Lower lobe of right lung (tissue), 2 donors: ENCODE data around the gene CD302. TPM values are rescaled to one million over a fixed set of nuclear protein-coding genes. Genes with fewer than 3 reads are reported as not detected.
"Not testable (repeated sequence)": the region's sequence is repeated elsewhere in the genome, so short reads cannot be mapped to it uniquely, and the experiment has no call there.

Experiments used
- ATAC-seq, 2 donors: fragments of 200-7000 bp; cut with Tn5 transposase; one replicate each; pipeline ENCODE4 v1.9.1; 2020 to 2022; ENCODE audit warnings: mild to moderate bottlenecking in 2 of 2, moderate library complexity in 2 of 2
- DNase-seq: peaks from one replicate; pipeline ENCODE4 v3.0.0-alpha.2; 2020
- H3K27ac ChIP-seq: fragments of 200-600 bp; one replicate; pipeline ENCODE4 v1.8.0; 2022
- H3K27me3 ChIP-seq: fragments of 200-600 bp; one replicate; pipeline ENCODE4 v1.8.0; 2022; ENCODE audit warnings: low read depth
- H3K36me3 ChIP-seq: fragments of 200-600 bp; one replicate; pipeline ENCODE4 v1.8.0; 2022; ENCODE audit warnings: mild to moderate bottlenecking
- H3K4me1 ChIP-seq: fragments of 200-600 bp; one replicate; pipeline ENCODE4 v1.8.0; 2022
- H3K4me3 ChIP-seq: fragments of 200-600 bp; one replicate; pipeline ENCODE4 v1.8.0; 2022; ENCODE audit warnings: mild to moderate bottlenecking
- H3K9me3 ChIP-seq: fragments of 200-600 bp; one replicate; pipeline ENCODE4 v1.8.0; 2022
- intact Hi-C: fragments of 100-400 bp; cut with DNase I; formaldehyde crosslinking; loops from one replicate; pipeline ENCODE4 v1.11.0; 2022
- total RNA-seq: library from RNA; stranded (reverse); fragmentation: NEBNext Ultra II Directional; extraction: Animal tissue kit (Norgen Biotek cat#: 25700); gene quantifications from one replicate; pipeline ENCODE4 v1.2.1, GENCODE V29; 2021
- TF ChIP-seq, protein P1 (sequence below): fragments of 200-600 bp; IDR thresholded peaks from one replicate; pipeline ENCODE4 v1.8.0; 2022; ENCODE audit warnings: antibody characterized with exemption, mild to moderate bottlenecking
- donor health status: DM: no; HTN: yes; CAD: no; lungs with severe emphysema.

The CD302 gene
- total RNA-seq, 1 donor from 2014 or later, result 100 TPM

DNA sequence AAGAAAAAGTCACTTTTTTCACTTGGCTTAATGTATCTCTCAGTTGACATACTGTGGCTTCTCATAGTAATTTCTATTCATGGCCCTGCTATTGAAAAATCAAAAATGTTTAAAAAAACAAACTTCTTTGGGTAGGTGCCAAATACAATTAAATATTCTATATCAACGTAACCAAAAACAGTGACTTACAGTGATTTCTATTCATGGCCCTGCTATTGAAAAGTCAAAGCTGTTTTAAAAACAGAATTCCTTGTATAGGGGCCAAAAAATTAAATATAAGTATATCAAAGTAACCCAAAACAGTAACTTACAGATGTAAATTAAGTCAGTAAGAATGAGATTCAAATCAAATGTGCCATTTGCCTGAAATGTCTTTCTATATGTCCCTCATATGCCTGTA, 31.4 kb upstream of the CD302 start:
- Histone ChIP-seq H3K4me1 (no peaks in the 10 kb centered on the region), H3K27ac (no peak overlapping the region), H3K27me3 (no peaks in the 10 kb centered on the region), H3K9me3 (peaks cover 4% of the 10 kb centered on the region), H3K4me3 (no peak overlapping the region), H3K36me3 (no peaks in the 10 kb centered on the region)
- DNase-seq (no peak), ATAC-seq (no peak)
- TF ChIP-seq, protein P1, sequence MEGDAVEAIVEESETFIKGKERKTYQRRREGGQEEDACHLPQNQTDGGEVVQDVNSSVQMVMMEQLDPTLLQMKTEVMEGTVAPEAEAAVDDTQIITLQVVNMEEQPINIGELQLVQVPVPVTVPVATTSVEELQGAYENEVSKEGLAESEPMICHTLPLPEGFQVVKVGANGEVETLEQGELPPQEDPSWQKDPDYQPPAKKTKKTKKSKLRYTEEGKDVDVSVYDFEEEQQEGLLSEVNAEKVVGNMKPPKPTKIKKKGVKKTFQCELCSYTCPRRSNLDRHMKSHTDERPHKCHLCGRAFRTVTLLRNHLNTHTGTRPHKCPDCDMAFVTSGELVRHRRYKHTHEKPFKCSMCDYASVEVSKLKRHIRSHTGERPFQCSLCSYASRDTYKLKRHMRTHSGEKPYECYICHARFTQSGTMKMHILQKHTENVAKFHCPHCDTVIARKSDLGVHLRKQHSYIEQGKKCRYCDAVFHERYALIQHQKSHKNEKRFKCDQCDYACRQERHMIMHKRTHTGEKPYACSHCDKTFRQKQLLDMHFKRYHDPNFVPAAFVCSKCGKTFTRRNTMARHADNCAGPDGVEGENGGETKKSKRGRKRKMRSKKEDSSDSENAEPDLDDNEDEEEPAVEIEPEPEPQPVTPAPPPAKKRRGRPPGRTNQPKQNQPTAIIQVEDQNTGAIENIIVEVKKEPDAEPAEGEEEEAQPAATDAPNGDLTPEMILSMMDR, result no peak
- intact Hi-C loops, result no loop called here

DNA sequence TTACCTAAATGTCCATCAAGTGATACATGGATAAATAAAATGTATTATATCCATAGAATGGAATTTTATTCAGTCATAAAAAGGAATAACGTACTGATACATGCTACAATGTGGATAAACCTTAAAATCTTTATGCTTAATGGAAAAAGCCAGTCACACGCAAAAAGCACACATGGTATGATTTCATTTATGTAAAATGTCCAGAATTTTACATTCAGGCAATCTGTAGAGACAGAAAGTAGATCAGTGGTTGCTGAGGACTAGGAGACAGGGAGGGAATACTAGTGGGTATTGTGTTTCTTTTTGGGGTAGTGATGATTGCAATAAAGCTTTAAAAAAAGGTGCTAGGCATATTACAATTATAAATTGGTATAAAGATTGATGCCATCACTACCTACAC, 30.7 kb upstream of the CD302 start:
- Histone ChIP-seq H3K9me3 (peaks cover 4% of the 10 kb centered on the region), H3K4me3 (no peak overlapping the region), H3K4me1 (no peaks in the 10 kb centered on the region), H3K27ac (no peak overlapping the region), H3K27me3 (no peaks in the 10 kb centered on the region), H3K36me3 (no peaks in the 10 kb centered on the region)
- ATAC-seq (no peak), DNase-seq (no peak)
- TF ChIP-seq, protein P1, result no peak
- intact Hi-C loops, result no loop called here

DNA sequence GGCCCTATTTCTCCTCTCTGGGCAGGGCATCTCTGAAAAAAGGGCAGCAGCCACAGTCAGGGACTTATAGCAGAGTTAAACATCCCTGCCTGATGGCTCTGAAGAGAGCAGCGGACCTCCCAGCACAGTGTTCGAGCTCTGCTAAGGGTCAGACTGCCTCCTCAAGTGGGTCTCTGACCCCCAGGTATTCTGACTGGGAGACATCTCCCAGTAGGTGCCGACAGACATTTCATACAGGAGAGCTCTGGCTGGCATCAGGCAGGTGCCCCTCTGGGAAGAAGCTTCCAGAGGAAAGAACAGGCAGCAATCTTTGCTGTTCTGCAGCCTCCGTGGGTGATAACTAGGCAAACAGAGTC, 24.4 kb upstream of the CD302 start:
- H3K27me3 ChIP-seq, intact Hi-C loops, H3K36me3 ChIP-seq, DNase-seq, ATAC-seq, H3K9me3 ChIP-seq, H3K4me3 ChIP-seq, H3K27ac ChIP-seq, H3K4me1 ChIP-seq: not testable (repeated sequence)

DNA sequence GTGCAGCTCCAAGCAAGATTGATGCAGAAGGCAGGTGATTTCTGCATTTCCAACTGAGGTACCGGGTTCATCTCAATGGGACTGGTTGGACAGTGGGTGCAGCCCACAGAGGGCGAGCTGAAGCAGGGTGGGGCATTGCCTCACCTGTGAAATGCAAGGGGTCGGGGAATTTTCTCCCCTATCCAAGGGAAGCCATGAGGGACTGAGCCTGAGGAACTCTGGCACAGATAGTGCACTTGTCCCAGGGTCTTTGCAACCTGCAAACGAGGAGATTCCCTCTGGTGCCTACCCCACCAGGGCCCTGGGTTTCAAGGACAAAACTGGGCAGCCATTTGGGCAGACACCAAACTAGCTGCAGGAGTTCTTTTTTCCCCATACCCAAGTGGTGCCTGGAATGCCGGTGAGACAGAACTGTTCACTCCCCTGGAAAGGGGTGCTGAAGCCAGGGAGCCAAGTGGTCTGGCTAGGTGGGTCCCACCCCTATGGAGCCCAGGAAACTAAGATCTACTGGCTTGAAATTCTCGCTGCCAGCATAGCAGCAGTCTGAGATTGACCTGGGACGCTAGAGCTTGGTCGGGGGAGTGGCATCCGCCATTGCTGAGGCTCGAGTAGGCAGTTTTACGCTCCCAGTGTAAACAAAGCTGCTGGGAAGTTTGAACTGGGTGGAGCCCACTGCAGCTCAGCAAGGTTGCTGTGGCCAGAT, 23.9 kb upstream of the CD302 start:
- peak; percentile 45 to 58 for ATAC-seq
- intact Hi-C loops, H3K4me3 ChIP-seq, H3K27me3 ChIP-seq, H3K27ac ChIP-seq, H3K4me1 ChIP-seq, H3K9me3 ChIP-seq, H3K36me3 ChIP-seq, DNase-seq: not testable (repeated sequence)

DNA sequence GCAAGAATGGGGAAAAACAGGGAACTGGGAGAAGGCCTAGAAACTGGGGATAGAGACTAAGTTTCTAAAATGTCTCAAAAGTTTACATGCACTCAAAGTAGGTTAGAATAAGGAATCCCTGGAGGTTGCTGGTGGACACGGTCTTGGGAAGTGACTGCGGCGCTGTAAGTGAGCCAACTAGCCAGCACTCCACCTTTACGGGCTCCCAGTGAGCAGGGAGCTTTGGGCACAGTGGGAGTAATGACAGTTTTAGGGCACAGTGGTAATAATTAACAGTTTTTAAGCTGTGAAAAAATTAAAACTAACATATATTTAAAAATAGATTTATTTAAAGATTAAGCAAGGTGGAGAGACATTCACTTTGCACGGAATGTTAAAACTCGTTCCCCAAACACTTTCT, 20.9 kb upstream of the CD302 start:
- H3K27me3 ChIP-seq, result no peaks in the 10 kb centered on the region
- H3K36me3 ChIP-seq, result no peaks in the 10 kb centered on the region
- DNase-seq (no peak), ATAC-seq (no peak)
- H3K9me3 ChIP-seq, result no peaks in the 10 kb centered on the region
- no peaks in the 10 kb centered on the region for H3K4me1 ChIP-seq
- H3K27ac ChIP-seq, result no peak overlapping the region
- TF ChIP-seq, protein P1, result no peak
- intact Hi-C loops, result no loop called here
- no peak overlapping the region for H3K4me3 ChIP-seq

DNA sequence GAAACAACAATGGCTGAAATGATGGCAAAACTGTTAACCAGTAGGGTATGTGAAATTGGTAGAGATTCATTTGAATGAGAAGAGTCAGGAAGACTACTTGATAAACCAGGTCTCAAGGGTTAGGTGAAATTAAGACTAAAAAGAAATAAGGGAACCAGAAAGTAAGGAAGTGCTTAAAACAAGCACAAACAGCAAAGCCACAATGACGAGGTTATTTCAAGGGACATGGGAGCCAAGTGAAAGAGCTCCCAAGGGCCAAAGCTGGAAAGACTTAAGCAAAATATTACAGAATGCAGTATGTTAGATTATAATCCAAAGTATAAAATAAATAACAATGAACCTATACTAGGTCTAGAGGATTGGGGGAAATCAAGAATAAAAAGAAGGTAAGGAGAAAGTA, 19.3 kb upstream of the CD302 start:
- DNase-seq (no peak), ATAC-seq (no peak)
- Histone ChIP-seq H3K27me3 (no peaks in the 10 kb centered on the region), H3K9me3 (no peaks in the 10 kb centered on the region), H3K27ac (no peak overlapping the region), H3K4me1 (no peaks in the 10 kb centered on the region), H3K4me3 (no peak overlapping the region), H3K36me3 (no peaks in the 10 kb centered on the region)
- intact Hi-C loops, result no loop called here
- TF ChIP-seq, protein P1, result no peak
